HG03442 (cell line): Measurements from ENCODE around the gene MAPK12.

Experiments
- ATAC-seq: cut with Tn5 transposase; IDR thresholded peaks from one replicate; pipeline ENCODE4 v1.9.1; 2021; ENCODE audit warnings: mild to moderate bottlenecking, moderate library complexity; ENCODE audit not compliant: unreplicated experiment

The MAPK12 gene

DNA sequence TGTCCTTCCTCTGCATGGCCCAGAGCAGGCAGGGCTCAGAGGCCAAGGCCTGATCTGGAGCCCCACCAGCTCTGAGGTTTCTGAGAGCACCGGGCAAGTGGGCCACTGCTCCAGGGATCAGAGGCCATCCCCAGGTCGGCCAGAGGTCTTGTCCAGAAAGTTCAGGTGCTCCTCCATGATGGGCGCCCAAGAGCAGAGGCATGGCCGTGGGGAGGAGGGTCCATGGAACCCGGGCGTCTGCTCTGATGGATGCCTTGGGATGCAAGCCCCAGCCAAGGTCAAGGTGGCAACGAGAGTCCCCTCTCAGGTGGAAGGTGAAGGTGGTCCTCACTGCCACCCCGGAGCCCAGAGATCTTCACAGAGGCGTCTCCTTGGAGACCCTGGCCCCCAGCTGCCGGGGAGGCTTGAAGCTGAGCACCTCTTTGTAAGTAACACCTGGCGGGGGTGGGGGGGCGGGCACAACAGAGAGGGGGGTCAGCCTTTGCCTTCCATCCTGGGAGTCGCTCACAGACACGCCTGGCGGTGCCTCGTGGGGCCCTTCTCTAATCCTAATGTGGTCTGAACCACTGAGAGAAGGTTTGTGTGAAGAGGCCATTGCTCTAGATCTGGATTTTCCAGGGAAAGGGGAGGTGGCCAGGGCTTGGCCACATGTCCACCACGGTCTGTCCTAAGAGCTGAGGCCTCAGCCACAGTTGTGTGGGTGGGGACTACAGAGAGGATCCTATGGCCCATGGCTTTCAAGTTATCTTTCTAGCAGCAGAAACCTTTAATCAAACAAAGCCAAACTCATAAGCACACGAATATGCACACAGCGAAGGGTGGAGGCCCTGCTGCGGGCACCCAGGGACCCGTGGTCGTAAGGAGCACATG is 8.2 kb downstream of the MAPK12 start:
- no peak for ATAC-seq

DNA sequence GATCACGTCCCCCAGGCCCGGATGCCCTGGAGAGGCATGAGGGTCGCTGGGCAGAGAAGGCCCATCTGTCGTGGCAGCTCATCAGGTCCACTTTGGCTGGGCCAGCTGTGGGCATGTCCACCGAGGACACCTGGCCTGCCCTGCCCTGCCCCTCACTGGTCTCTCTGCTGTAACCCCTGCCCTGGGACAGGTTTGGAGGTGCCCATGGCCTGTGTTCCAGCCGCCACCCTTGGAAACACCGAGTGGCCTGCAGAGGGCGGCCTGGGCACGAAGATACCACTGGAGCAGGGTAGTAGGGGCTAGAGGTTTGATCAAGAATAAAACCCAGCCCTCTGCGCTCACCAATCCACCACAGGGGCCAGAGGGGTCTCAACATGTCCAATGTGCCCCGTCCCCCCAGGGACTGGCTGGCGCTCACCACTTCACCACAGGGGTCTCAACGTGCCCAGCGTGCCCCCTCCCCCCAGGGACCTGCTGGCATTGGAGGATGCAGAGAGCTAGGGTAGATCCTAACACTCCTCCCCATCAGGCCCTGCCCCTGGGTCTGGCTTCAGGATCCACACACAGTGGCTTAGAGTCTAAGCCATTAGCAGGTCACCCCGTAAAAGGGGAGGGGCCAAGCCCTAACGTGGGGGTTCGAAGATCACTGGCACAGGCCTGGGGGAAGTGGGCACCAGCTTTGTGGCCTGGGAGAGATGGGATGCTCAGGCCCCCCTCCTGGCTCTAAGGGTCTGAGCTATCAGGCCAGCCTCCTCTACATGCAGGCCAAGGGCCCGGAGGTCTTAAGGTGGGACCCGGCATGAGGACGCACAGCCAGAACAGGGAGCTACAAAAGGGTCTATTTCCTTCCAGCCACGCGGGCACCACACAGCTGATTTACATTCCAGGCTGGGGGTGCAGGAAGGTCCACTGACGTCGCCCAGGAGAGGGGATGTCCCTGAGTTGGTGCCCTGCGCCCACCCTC is 9.1 kb downstream of the MAPK12 start:
- no peak for ATAC-seq

GRCh38 chr22:50251477-50252081 is 9.9 kb downstream of the MAPK12 start:
- ATAC-seq, result no peak

DNA sequence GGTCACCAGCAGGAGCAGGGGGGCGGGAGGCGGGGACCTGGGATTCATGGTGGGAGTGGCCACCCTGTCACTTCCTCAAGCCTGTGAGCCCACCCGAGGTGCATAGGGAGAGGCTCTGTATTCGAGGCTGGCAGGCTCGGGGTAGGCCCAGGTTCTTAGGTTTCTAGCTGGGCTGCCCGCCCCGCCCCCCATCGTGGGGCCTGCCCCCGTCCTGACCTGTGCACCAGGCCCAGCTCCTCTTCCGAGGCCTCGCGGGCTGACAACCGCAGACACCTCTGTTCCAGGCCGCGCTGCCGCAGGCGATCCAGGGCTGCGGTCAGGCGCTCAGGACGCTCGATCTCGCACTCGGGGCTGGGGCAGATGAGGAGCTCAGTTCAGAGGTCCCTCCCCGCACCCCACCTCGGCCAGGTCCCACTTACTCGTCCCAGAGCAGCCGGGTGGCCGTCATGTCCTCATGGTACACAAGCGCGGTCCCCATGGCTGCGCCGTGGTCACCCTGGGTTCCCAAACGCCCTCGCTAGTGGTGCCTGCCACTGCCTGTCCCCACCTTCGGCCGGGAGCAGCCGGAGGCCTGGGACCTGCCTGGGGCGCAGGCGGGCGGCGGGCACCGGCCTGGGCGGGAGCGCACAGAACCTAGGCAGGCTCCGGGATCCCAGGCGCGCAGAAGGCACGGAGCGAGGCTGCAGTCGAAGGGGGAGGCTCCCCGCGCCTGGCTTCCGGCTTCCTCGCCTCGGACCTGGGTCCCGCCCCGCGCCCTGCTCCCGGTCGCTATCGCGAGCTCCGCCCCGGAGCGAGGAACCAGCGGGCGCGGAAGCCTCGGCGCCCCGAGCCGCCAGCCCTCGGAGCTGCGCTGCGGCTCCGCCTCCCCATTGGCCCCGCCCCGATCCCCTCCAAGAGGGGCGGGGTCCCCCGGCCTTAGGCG is 10.7 kb downstream of the MAPK12 start, which contains the start of gene HDAC10:
Gene HDAC10, minus strand, starts transcription at position 711 of the 922 bp plus-strand sequence. Its CDS starts 233 bp downstream, at position 478.
- peak; percentile 51 for ATAC-seq

DNA sequence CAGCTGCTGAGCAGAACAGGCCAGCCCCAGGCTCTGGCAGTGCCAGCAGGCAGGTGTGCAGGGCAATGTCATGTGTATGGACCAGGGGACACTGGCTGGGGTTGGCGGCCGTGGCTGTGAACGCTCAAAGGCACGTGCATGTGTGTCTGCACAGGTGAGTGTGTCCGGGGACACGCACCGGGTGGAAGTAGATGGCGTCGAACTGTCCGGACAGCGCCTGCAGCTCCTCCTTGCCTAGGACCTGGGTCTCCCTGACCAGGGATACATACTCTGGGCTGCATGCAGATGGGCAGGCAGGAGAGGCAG is 11.3 kb downstream of the MAPK12 start:
- ATAC-seq, result no peak

GRCh38 chr22:50249341-50250248 is 11.9 kb downstream of the MAPK12 start:
- no peak for ATAC-seq

- ATAC-seq, result no peak
Observed at GRCh38 chr22:50248196-50249081, 13.0 kb downstream of the MAPK12 start.

GRCh38 chr22:50247748-50248147 is 13.7 kb downstream of the MAPK12 start:
- ATAC-seq, result no peak

GRCh38 chr22:50246242-50247175 is 15.0 kb downstream of the MAPK12 start:
- ATAC-seq, result no peak

GRCh38 chr22:50245214-50246072 is 16.0 kb downstream of the MAPK12 start:
- no peak for ATAC-seq

DNA sequence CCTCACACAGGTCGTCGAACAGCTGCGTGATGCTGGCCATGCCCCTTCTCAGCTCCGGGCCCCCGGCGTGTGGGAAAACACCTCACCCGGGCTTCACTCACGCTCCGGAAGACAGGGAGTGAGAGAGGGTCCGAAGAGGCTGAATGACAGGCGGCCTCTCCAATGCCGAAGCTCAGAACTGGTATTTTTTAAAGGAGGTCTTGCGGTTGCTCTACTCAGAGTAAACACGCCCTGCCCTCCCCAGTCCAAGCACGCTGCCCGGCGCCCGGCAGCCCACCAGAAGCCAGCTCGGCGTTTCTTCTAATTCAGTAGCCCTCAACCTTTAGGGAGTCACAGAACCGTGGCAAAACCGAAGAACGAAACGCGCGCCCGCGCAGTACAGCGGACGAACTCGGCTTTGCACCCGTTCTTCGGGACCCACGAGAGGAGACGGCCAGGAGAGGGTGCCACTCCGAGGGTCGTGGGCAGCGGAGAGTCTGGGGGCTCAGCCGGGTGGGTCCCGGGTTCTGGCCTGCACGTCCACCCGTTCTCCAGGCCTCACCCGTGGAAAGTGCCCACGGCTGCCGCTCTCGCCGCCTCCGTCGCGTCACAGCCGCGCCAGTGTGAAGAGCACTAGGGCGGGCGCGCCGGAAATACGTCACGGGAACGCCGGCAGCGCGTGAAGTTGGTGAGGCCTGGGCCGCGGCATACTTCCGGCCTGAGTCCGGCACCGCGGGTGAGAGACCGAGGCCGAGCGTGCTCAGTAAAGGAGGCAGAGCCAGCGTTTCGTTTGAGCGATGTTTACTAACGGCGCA is 16.9 kb downstream of the MAPK12 start, which contains the start of gene TUBGCP6:
Gene TUBGCP6, minus strand, starts transcription at position 604 of the 794 bp plus-strand sequence. Its CDS starts 564 bp downstream, at position 40.
- ATAC-seq, result peak; percentile 65

- ATAC-seq, result no peak
Observed at GRCh38 chr22:50243685-50244419, 17.6 kb downstream of the MAPK12 start.

- ATAC-seq, result no peak
Observed at GRCh38 chr22:50242406-50242949, 19.0 kb downstream of the MAPK12 start.

GRCh38 chr22:50238755-50239154 is 22.7 kb downstream of the MAPK12 start:
- no peak for ATAC-seq
